Keratinocyte (primary cell): Measurements from ENCODE around the gene WFDC1. TPM values are rescaled to one million over a fixed set of nuclear protein-coding genes. Genes with fewer than 3 reads are reported as not detected.
A peak's percentile ranks its signal among the peaks of the same experiment; 100 is the strongest.

Source experiments
- DNase-seq: peaks from one replicate; pipeline ENCODE4 v3.0.0-alpha.2; 2011; ENCODE audit warnings: low read depth, missing footprints, low spot score
- FAIRE-seq: peaks from 2 replicates; lab custom pipeline; 2011; peaks lifted over from hg19 to GRCh38; lab: Jason Lieb, UNC
- H2AFZ ChIP-seq: 2 replicates; pipeline ENCODE4 v1.6.0; 2012; ENCODE audit warnings: low read length, control low read depth, inconsistent platforms; ENCODE audit not compliant: control insufficient read depth
- H3K27ac ChIP-seq: 2 replicates; pipeline ENCODE4 v1.5.1; 2011; ENCODE audit warnings: low read length; ENCODE audit not compliant: control insufficient read depth, insufficient read depth
- H3K27me3 ChIP-seq: 3 replicates; pipeline ENCODE4 v1.6.0; 2011; ENCODE audit warnings: low read length; ENCODE audit not compliant: control insufficient read depth, insufficient read depth; ENCODE audit errors: extremely low read depth
- H3K36me3 ChIP-seq, 2 experiments: 2 replicates in 1 of 2; 3 replicates in 1 of 2; pipeline ENCODE4 v1.5.1; 2011; ENCODE audit warnings: low read length in 2 of 2, mild to moderate bottlenecking in 1 of 2; ENCODE audit not compliant: control insufficient read depth in 2 of 2, insufficient read depth in 2 of 2; ENCODE audit errors: extremely low read depth in 1 of 2
- H3K4me1 ChIP-seq: 3 replicates; pipeline ENCODE4 v1.5.1; 2011; ENCODE audit warnings: low read length; ENCODE audit not compliant: control insufficient read depth, insufficient read depth; ENCODE audit errors: extremely low read depth
- H3K4me2 ChIP-seq: 3 replicates; pipeline ENCODE4 v1.6.0; 2011; ENCODE audit warnings: low read depth, low read length; ENCODE audit not compliant: control insufficient read depth, insufficient read depth; ENCODE audit errors: extremely low read depth
- H3K4me3 ChIP-seq, 3 experiments: fragments of 200-600 bp in 1 of 3; sonication (generic) in 1 of 3; 2 replicates in 2 of 3; 3 replicates in 1 of 3; pipeline ENCODE4 v1.5.1; 2011 to 2016; ENCODE audit warnings: low read length in 3 of 3, mild to moderate bottlenecking in 3 of 3, control low read depth in 2 of 3, inconsistent platforms in 1 of 3, low read depth in 1 of 3, mixed read lengths in 1 of 3, mixed run types in 1 of 3, moderate library complexity in 1 of 3; ENCODE audit not compliant: control insufficient read depth in 2 of 3, insufficient read depth in 2 of 3; ENCODE audit errors: extremely low read depth in 1 of 3
- H3K79me2 ChIP-seq: 2 replicates; pipeline ENCODE4 v1.6.0; 2012; ENCODE audit warnings: low read length; ENCODE audit not compliant: control insufficient read depth, insufficient read depth
- H3K9ac ChIP-seq: 3 replicates; pipeline ENCODE4 v1.6.0; 2011; ENCODE audit warnings: low read length; ENCODE audit not compliant: control insufficient read depth, insufficient read depth; ENCODE audit errors: extremely low read depth
- H3K9me1 ChIP-seq: 3 replicates; pipeline ENCODE4 v1.6.0; 2011; ENCODE audit warnings: low read length; ENCODE audit not compliant: control insufficient read depth, insufficient read depth; ENCODE audit errors: extremely low read depth
- H3K9me3 ChIP-seq: 2 replicates; pipeline ENCODE4 v1.5.1; 2012; ENCODE audit warnings: low read depth, low read length; ENCODE audit not compliant: control insufficient read depth
- H4K20me1 ChIP-seq: 3 replicates; pipeline ENCODE4 v1.6.0; 2011; ENCODE audit warnings: low read length; ENCODE audit not compliant: control insufficient read depth, insufficient read depth; ENCODE audit errors: extremely low read depth
- CTCF ChIP-seq, 3 experiments: IDR thresholded peaks in 1 of 3; conservative IDR thresholded peaks in 1 of 3; optimal IDR thresholded peaks in 1 of 3; 2 replicates in 2 of 3; 3 replicates in 1 of 3; pipeline versions ENCODE3 to v1.5.1; 2011; ENCODE audit warnings: low read length in 3 of 3, mild to moderate bottlenecking in 3 of 3, moderate library complexity in 2 of 3, control low read depth in 1 of 3, inconsistent platforms in 1 of 3; ENCODE audit not compliant: insufficient read depth in 2 of 3; ENCODE audit errors: extremely low read depth in 1 of 3
- EZH2 ChIP-seq: IDR thresholded peaks from one replicate; pipeline ENCODE4 v1.6.1; 2012; ENCODE audit warnings: inconsistent platforms, mild to moderate bottlenecking, low read length, moderate library complexity
- dilution Hi-C: fragments of 300-500 bp; cut with MboI; formaldehyde crosslinking; loops from one replicate; pipeline ENCODE4 v1.7.0; 2020; ENCODE audit warnings: low sequenced_read_pairs; ENCODE audit not compliant: extremely low pct_ligation_motif_present
- polyA plus RNA-seq, 5 experiments: library from polyadenylated mRNA; depleted of rRNA in 3 of 5; stranded (reverse) in 3 of 5; stranded (forward) in 1 of 5; unstranded in 1 of 5; fragments of >200 nt; gene quantifications; 1 replicate in 1 of 5; 2 replicates in 3 of 5; 3 replicates in 1 of 5; pipeline versions ENCODE4 v1.2.1 to v1.2.3, GENCODE V29; 2011 to 2012; ENCODE audit warnings: missing spikeins in 2 of 5, low read depth in 1 of 5, low replicate concordance in 1 of 5

WFDC1 gene
- polyA plus RNA-seq, 1 donor (not counting 4 experiments of a cell fraction or from before 2014, with no cell fraction given), result not detected

- H3K9me3 ChIP-seq, result no peaks in the 10 kb centered on the region
- H3K4me3 ChIP-seq, result no peak overlapping the region
- TF ChIP-seq EZH2 (no peak), CTCF (optimal IDR thresholded peaks at IDR 0.05 in 1 of 3, IDR thresholded peaks at IDR 0.05 in 1 of 3, conservative IDR thresholded peaks at IDR 0.05 in 1 of 3; ENCODE audit: extremely low read depth in 1 of 3, insufficient read depth in 2 of 3, low read length in 3 of 3) (peak; percentile 84 to 88 (median 85))
- H2AFZ ChIP-seq, result no peak overlapping the region
- no peaks in the 10 kb centered on the region for H3K36me3 ChIP-seq
- H3K79me2 ChIP-seq, result no peaks in the 10 kb centered on the region
- no peaks in the 10 kb centered on the region for H4K20me1 ChIP-seq
- no peaks in the 10 kb centered on the region for H3K4me1 ChIP-seq
- H3K9ac ChIP-seq, result no peak overlapping the region
- no peaks in the 10 kb centered on the region for H3K9me1 ChIP-seq
- dilution Hi-C loops, result no loop called here
- no peak overlapping the region for H3K4me2 ChIP-seq
- DNase-seq, result no peak
- no peak overlapping the region for H3K27ac ChIP-seq
- peak; percentile 51 for FAIRE-seq
- H3K27me3 ChIP-seq, result peaks cover 11% of the 10 kb centered on the region
Observed at GRCh38 chr16:84277244-84277823, 17.3 kb upstream of the WFDC1 start.

- dilution Hi-C loops, result no loop called here
Observed at GRCh38 chr16:84278333-84278732, 16.3 kb upstream of the WFDC1 start.

More at GRCh38 chr16:84278333-84278732, 16.3 kb upstream of the WFDC1 start:
- no peak overlapping the region for H2AFZ ChIP-seq
- H3K27me3 ChIP-seq, result peaks cover 14% of the 10 kb centered on the region
- H3K4me1 ChIP-seq, result no peaks in the 10 kb centered on the region
- no peak for FAIRE-seq
- no peak for DNase-seq
- H3K79me2 ChIP-seq, result no peaks in the 10 kb centered on the region
- H3K9me1 ChIP-seq, result no peaks in the 10 kb centered on the region
- H3K36me3 ChIP-seq, result no peaks in the 10 kb centered on the region
- no peak overlapping the region for H3K9ac ChIP-seq
- H3K9me3 ChIP-seq, result no peaks in the 10 kb centered on the region
- TF ChIP-seq EZH2 (no peak), CTCF (optimal IDR thresholded peaks at IDR 0.05 in 1 of 3, IDR thresholded peaks at IDR 0.05 in 1 of 3, conservative IDR thresholded peaks at IDR 0.05 in 1 of 3; ENCODE audit: extremely low read depth in 1 of 3, insufficient read depth in 2 of 3, low read length in 3 of 3) (no peak)
- no peaks in the 10 kb centered on the region for H4K20me1 ChIP-seq
- H3K27ac ChIP-seq, result no peak overlapping the region
- no peak overlapping the region for H3K4me3 ChIP-seq
- H3K4me2 ChIP-seq, result no peak overlapping the region
